Stimulated activated CD8-positive, alpha-beta memory T cell treated with anti-CD3 and anti-CD28 coated beads, Interleukin-15, amount 100 ng/mL, for 1 hour (primary cell): ENCODE results near the gene SMIM30.

Source experiments
- DNase-seq: peaks from one replicate; pipeline ENCODE4 v3.0.0-alpha.2; 2020; ENCODE audit warnings: low read depth

SMIM30 gene

DNA sequence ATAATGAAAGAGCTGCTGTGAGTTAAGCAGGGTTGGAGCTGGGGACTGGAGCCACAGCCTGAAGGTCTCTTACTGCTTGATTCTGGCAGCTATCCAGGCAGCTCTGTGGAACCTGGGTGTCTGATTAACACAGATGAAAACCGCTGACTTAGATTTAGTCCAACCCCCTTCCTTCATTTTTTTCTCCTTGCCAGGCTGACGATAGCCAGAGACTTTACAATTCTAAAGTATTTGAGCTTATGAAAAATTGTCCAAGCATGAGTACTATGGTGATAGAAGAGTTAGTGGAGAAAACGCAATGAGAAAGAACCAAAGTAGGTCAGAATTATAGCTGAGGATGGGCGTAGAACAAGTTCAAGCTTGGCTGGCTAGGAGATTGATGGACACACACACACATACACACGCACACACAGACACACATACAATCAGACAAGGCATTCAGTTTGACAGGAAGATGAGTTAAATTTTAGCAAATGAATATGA lies 18.2 kb downstream of the SMIM30 start:
- DNase-seq: no peak

- DNase-seq: no peak
Observed at GRCh38 chr7:113099284-113099919, 19.0 kb downstream of the SMIM30 start.

GRCh38 chr7:113094517-113095249 lies 23.7 kb downstream of the SMIM30 start:
- DNase-seq: no peak

DNA sequence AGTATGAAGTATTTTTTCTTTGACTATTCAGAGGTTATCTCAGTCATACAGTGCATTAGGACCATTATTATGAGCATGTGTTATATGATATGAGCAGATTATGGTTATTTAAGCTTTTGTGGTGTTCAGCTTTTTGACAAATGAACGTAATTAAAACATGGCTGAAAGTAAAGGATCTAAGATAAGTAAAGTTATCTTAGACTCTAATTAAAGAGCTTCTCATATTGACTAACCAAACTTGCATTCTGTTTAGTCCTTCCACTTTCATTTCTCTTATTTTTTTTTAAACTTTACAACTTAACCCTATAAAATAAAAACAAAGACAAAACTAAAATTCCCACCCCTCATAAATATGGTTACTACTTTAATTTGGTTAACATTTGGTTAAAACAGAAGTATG lies 24.8 kb downstream of the SMIM30 start:
- no peak for DNase-seq

DNA sequence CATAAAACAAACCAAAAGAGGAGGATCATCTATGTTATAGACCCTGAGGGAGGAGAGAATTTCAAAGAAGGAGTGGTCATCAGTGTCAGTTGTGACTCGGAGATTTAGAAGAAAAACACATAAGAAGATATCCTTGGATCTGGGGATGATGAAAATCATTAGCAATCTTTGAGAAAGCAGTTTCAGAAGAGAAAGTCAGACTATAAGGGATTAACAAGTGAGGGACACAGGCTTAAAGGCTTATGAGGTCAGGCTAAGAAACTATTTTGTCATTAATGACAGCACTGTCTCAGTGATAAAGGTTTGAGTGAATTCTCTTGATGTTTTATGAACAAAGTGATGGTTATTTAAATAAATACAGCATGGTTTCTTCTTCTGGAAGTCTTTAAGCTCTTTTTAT lies 25.6 kb downstream of the SMIM30 start:
- no peak for DNase-seq

- DNase-seq: no peak
Observed at GRCh38 chr7:113087071-113087998, 31.0 kb downstream of the SMIM30 start.

DNA sequence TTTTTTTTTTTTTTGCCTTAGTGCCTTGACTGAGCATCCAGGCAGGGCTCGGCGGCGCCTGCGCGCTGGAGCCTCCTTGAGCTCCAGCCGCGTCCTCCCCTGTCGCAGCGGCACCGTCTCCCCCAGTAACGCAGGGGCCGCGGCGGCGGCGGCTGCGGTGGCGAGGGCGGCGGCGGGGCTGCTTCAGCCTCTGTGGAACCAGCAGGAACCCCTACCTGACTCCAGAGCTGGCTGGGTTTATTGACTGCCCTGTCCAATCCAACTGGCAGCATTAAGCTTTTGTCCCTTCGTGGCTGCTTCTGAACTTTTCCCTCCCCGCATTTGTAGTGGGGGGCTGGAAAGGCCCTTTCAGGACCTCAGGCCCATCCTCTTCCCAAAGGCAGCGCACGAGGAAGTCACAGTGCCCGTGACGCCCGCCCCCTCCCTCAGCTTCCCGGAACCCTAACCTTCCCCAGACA lies 31.9 kb downstream of the SMIM30 start, which contains the start of gene GPR85:
TSS of gene GPR85 (minus strand) at position 397 of the 458 bp plus-strand sequence. CDS start 2,106 bp downstream, outside the sequence.
- no peak for DNase-seq

DNA sequence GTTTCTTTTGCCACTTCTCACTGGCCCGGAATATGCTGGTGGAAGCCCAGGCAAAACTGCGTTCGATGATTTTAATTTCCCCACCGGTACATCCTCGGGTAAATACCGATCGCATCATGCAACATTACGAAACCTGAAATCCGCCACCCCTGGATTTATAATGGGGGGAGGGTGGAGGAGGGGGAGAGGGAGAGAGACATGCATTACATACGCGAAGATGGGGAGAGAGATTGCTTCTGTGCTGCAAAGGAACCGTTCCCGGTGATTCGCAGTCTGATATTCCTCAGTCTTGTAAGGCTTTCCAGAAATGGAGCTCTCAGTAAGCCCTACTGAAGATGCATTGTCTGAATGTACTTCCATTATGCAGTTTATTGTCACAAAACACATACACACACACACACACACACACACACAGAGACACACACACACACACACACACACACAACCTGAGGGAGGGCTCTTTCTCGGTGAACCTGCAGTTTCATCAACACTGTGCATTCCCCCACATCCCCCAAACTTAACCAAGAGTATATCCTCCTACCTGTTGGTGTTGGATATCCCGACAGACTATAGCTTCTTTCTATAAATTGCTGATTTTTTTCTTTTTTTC lies 32.5 kb downstream of the SMIM30 start:
- no peak for DNase-seq

DNA sequence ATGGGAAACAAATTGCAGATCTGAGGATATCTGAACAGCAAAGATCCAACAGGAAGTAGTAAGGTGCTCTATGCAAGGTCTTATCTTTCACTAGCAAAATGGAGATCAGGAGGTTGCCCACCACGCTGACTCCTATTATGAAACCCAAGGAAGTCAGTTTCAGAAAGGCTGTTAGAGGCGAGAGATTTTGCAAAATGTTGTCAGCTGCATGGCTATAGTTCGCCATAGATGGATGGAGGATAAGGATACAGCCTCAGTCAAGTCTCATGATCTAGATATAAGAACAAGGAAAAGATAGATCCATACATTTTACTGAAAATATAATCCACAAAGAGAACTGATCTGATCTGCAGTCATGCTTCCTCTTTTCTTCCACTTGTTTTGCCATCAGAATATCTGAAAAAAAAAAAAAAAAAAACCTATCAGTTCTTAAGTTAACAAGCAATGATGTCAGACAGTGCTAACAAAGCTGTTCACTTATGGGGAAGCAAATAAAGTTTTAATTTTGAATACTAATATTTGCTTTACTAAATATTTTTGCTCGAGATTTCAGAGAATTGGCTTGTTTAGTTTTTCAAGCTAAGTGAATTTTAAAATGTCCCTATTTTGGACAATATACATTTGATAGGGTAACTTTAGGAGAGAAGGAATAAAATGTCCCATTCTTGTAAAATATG lies 33.7 kb downstream of the SMIM30 start:
- DNase-seq: no peak

DNA sequence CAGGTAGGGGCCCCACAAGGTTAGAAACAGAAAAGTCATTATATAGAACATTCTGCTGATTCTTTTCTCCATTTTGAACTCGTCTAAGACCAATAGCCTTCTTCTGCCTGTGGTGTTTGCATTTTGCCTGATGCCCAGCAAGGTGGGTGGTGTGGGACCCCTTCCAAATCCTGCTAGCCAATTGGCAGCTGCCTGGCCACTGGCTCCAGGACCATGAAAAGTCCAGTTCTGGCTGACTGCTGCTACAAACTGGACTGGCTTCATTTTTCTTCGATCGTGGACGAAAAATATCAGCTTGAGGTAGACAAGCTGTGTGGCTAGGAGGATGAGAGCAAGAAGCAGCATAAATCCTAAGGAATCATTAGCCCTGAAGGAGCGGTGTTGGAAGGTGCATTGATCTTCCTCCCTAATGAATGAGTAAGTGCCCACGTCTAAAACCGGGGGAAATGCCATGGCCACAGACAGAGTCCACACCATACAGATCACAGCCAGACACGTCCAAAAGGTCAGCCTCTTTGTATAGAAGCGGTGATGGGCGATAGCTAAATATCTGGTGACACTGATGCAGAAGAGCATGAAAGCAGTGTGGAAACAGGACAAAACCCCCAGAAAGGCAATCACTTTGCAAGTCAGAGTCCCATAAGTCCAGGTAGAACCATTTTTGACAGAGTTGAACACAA lies 34.4 kb downstream of the SMIM30 start:
- DNase-seq: no peak

GRCh38 chr7:113083132-113083815 lies 35.1 kb downstream of the SMIM30 start:
- no peak for DNase-seq

GRCh38 chr7:113078331-113078730 lies 40.0 kb downstream of the SMIM30 start:
- no peak for DNase-seq

GRCh38 chr7:113076703-113077102 lies 41.7 kb downstream of the SMIM30 start:
- no peak for DNase-seq

DNA sequence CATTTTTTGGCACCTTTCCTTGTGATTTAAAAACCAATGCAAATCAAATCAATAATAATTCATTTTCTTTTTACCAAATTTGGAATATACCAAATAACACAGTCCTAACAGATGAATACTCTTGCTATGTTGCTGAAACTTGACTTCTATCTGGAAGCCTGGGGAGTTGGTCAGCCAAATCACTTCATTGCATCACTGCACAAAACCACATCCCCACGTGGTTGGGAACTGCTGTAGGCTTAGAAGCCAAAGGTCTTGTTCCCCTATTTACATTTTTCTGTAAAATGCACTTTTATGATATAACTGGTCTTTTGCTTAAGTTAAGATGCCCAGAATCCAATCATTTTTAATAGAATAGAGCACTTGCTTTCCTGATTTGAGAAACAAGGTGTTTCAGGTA lies 46.9 kb downstream of the SMIM30 start:
- no peak for DNase-seq
